ENCODE results near the gene MATN4.

GRCh38 chr20:45323731-45324130 lies 15.6 kb upstream of the MATN4 start:
- TF ChIP-seq POLR2A (IDR thresholded peaks at IDR 0.05; ENCODE audit: extremely low read depth, insufficient read length) (no peak), CTCF (IDR thresholded peaks at IDR 0.05; ENCODE audit: low read depth, low read length) (no peak)

Data from NB4 (cell line).